IPS-18c (cell line): ENCODE measurements around the gene CACNA1I.
"Not testable (repeated sequence)": the region's sequence is repeated elsewhere in the genome, so short reads cannot be mapped to it uniquely, and the experiment has no call there.

Experiments used
- H3K4me3 ChIP-seq: 2 replicates; pipeline ENCODE4 v1.7.0; 2013; ENCODE audit warnings: low read depth, mild to moderate bottlenecking, low read length, moderate library complexity; ENCODE audit not compliant: insufficient read depth
- H3K9me3 ChIP-seq: one replicate; pipeline ENCODE4 v1.6.1; 2013; ENCODE audit warnings: mild to moderate bottlenecking, low read length, moderate library complexity; ENCODE audit not compliant: control insufficient read depth, insufficient read depth

The CACNA1I gene

DNA sequence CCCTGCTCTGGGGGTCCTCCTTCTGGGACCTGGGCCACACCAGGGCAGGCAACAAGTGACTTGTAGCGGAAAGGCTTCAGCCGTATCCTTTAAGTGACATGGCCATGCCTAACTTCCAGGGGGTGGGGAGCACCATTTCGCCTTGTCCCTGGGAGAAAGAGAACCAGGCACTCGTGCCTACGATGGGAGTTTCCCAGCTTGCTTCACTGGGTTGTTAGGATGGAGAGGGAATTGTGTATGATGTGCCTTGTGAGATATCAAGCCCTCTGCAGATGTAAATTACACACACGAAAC, 151.4 kb downstream of the CACNA1I start:
- H3K4me3 ChIP-seq: no peak overlapping the region
- no peaks in the 10 kb centered on the region for H3K9me3 ChIP-seq

DNA sequence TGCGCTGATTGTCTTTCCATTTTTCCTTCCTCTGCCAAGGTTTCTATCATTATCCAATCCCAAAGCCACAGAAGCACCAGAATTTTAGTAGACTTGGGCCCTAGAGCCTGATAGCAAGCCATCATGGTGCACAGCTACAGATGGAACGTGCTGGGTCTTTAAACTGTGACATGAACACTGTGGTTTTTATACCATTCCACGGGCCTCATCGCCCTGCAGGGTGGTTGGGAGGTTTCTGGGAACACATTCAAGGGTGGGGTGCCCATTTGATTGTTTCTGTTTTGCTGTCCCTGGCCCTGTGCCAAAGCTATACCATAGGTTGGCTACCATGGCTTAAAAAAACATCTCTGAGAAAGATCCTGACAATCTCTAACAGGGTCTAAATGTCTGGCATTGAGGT, 151.9 kb downstream of the CACNA1I start:
- H3K4me3 ChIP-seq: no peak overlapping the region
- no peaks in the 10 kb centered on the region for H3K9me3 ChIP-seq

DNA sequence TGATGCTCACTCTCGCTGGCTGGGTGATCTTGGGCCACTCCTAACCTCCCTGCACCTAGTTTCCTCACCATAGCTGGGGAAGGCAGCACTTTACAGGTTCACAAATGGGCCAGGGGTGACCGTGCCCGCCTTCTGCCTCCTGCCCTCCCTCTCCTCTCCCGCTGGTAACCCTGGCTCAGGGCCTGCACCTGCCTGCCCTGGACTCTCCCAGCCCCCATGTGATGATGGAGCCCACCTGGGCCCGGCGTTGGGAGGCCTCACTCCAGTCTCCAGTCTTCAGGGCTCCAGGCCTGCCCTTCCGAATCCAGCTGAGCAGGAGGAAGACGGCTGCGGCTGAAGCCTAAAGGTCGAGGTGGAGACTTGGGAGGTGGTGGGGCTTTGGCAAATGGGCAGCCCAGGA, 152.9 kb downstream of the CACNA1I start:
- Histone ChIP-seq H3K9me3 (no peaks in the 10 kb centered on the region), H3K4me3 (no peak overlapping the region)

DNA sequence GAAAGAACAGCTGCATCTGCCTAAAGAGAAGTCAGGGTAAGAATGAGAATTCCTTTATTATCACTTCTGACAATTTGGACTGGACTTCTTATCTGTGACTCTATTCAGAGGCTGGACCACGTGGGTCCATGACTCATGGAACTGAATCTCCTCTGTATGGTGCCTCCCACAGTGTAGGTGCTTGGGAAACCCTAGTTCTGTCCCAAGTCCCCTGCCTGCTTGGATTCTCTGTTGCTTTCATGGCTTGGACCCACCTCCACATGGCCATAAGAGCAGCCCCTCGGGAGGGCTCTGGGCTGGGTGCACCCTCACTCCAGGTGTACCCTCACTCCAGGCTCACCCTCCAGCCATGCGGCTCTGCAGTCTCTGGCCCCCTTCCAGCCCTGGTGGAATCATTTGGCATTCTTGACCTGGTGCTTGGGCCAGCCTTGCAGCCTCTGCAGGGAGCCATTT, 153.4 kb downstream of the CACNA1I start:
- Histone ChIP-seq H3K9me3 (no peaks in the 10 kb centered on the region), H3K4me3 (no peak overlapping the region)

DNA sequence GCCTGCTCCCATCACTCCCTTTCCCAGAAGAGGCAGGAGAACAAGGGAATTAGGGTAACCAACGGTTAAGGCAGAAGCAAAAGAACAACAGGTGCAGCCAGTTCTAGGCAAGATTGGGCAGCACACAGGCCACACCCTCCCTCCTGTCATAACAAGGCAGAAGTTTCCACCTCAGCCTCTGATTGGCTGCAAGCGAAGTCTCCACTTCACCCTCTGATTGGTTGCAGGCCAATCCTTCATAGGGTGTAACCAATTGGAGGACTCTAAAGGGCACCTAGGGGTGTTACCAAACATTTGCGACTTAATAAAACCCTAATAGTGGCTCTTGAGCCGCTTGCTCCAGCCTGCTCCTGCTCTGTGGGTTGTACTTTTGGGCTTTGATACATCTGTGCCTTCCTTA, 153.8 kb downstream of the CACNA1I start:
- Histone ChIP-seq H3K9me3 (no peaks in the 10 kb centered on the region), H3K4me3 (no peak overlapping the region)

DNA sequence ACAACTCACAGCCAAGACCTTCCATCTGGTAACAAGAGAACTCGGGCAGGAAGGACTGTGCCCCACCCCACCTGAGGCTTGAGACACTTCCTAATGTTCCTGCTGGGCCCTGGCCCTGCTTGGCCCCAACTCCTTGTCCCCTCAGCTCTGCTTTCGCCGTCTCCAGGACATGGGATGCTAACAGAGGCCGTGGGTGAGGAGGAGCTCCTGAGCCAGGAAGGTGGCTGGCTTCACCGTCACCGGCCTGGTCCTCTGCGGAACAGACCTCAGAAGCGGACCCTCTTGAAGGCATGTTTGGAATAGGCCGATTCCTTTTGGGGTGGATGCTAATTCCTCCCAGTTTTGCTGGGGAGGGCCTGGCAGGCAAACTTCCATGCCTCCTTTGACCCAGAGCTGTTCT, 154.3 kb downstream of the CACNA1I start:
- H3K9me3 ChIP-seq: no peaks in the 10 kb centered on the region
- no peak overlapping the region for H3K4me3 ChIP-seq

DNA sequence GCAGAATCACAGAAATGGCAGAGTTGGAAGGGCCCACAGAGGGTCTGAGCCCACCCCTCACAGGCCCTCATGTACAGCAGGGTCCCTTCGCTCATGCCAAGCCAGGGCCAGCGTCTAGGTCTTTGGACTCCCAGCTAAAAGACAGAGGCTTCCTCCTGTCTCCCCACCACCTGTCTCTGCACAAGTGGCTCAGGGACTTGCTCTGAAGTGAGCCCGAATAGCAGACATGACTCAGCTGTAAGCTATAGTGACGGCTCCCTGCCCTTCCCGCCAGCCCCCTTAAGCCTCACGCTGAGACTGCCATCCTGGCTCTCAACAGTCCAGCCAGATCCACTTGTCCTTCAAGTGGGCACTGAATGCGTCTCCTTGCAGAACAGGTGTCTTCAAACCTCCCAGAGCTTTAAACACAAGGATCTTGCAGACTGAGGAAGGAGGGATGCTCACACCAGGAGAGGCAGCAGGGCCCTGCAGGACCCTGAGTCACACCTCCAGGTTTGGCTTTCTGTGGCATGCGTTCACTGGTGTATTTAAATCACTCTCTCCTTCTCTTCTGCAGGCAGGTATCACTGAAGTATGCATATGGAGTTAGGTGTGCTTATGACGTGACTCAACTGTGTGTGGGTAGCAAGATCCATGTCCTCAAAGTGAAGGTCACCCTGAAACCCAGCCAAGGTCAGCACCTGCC, 154.9 kb downstream of the CACNA1I start:
- Histone ChIP-seq H3K4me3 (no peak overlapping the region), H3K9me3 (no peaks in the 10 kb centered on the region)

DNA sequence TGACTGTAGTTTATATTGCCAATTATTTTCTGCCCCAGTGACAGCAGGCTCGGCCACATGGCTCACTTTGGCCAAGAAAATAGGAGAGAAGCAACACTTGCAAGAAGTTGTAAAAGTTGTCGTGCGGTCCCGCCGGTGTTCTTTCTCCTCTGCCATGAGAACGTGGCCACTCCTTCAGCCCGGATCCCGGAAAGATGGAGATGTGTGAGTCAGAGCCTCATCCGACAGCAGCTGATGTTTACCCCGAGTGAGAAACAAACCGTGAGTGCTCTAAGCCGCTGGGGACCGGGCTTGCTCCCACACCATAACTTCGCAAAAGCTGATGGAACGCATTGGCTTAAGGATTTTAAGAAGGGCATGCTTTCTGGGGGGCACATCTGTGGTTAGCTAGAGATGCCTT, 157.0 kb downstream of the CACNA1I start:
- Histone ChIP-seq H3K9me3 (no peaks in the 10 kb centered on the region), H3K4me3 (no peak overlapping the region)

DNA sequence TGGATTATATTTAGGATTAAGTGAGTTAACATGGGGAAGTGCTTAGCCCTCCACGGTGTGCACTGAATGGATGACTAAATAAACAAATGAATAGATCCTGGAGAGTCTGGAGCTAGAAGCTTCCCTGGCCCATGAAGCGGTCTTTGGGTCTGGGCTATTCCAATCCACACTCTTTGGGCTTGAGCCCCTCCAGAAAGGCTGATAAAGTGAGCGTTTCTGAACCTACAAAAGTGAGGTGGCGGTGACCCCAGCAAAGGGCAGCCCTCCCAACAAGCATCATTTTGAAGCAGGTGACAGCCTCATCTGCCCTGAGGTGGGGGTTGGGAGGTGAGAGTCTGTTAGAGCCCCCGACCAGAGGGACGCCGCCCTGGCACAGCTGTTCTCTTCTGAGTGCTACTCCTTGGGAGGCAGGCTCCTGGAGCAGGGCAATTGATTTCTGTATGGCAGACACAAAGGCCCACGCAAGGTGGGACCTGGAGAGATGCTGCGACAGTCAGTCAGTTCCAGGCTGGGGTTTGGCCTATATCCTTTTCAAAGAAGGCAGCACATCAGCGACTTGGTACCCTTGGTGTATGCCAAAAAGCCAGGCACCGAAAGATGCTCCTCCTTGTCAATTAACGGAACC, 157.8 kb downstream of the CACNA1I start:
- no peak overlapping the region for H3K4me3 ChIP-seq
- no peaks in the 10 kb centered on the region for H3K9me3 ChIP-seq

DNA sequence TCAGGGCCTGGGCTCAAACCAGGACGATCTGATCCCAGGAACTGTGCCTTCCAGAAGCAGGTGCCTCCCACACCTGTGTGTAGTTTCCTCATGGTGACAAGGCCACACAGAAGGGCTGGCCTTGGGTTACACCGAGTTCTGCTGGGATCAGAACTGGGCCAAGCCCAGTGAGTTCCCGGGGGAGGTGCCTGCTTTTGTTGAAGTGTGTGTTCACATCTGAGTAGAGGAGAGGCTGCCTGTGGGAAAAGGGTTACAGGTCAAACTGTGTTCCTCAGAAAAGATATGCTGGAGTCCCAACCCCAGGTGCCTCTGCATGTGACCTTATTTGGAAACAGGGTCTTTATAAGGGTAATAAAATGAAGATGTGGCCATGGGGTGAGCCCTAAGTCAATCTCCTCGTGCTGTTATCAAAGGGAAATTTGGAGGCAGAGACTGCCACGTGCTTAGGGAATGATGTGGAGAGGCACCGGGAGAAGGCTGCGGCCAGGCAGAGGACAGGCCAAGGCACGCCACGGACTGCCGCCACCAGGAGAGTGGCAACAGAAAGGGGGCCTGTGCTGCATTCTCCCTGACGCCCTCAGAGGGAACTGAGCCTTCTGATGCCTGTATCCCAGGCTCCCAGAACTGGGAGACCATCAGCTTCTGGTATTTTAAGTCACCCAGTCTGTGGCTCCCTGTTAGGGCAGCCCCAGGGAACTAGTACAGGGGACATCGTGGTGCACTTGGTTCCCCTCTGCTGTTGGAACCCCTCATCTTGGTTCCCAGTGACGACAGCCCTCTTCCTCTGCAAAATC, 158.8 kb downstream of the CACNA1I start:
- Histone ChIP-seq H3K9me3 (no peaks in the 10 kb centered on the region), H3K4me3 (no peak overlapping the region)

DNA sequence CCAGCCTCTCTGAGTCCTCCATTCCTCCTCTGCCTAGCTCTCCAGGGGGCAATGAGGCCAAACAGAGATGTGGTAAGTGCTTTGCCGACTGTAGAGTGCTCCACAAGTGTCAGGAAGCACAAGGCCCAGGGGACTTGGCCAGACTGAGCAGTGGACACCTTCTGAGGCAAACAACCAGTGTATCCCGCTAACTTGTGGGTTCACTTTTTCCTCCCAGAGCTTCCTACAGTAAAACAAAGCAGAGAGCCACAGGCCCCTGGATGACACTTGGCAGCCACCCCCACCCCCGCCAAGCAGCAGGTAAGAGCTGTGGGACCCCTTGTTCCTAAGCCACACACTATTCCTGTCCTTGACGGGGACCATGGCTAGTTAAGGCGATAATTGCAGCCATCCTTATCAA, 160.9 kb downstream of the CACNA1I start:
- Histone ChIP-seq H3K9me3 (no peaks in the 10 kb centered on the region), H3K4me3 (no peak overlapping the region)

DNA sequence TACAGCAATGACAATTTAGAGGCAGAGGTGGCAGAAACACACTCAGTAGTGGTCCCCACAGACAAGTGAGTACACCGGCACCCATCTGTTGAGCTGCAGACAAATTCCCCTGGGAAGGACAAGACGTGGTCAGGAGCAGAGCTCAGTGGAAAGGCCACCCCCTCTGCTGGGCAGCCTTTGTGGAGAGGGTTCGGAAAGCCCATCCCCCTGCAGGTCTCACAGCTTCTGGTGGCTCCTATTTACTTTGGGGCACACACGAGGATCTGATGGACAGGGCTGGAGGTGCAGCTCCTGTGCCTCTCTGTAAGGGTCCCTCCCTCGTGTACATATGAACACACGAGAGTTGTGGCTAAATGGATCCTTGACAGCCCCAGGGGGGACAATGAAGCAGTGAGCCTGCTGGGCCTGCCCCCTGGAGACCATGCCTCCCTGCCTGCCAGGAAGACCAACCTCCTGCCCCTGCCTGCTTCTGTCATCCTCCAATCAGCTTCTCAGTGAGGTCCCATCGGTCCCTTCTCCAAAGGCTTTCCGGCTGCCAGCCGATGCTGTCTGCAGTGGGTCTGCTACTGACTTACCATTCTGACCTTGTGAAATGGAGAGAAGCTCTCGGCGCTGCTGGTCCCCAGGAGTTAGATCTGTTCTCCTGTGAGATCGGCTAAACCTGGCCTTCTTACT, 161.5 kb downstream of the CACNA1I start:
- H3K4me3 ChIP-seq: no peak overlapping the region
- H3K9me3 ChIP-seq: no peaks in the 10 kb centered on the region

DNA sequence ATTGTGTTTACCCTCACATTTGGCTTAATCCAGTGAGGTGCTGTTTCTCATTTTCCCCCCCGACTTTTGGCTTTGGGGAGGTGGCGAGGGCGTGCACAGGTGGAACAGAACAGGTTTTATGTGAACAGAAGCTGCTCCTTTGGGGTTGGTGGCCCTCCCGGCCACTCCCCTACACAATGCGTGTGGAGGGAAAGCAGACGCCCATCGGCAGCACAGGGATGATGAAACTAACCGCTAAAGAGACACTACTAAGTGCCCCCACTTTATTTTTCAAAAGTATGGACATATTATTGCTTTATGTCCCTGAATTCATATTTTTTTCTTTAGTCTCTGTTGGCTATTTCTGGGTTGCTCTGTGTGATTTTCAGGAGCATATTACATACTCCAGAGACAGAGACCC, 162.1 kb downstream of the CACNA1I start:
- Histone ChIP-seq H3K4me3 (no peak overlapping the region), H3K9me3 (no peaks in the 10 kb centered on the region)

DNA sequence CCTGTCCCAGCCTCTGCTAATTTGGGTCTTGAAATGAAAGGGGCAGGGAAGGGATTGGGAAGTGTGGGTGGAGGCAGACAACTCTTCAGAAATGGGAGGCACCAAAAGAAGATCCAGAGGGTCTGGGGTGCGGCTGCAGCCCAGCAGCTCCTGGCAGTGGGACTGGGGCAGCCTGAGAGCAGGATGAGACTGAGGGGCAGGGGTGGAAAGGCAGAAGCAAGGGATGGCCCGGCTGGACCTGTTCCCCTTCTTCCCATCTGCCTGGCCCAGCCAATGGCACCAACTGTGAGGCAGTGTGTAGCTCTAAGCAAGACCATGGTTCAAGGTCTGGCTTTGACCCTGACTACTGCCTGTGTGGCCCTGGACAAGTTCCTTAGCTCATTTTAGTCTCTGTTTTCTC, 162.6 kb downstream of the CACNA1I start:
- H3K9me3 ChIP-seq: no peaks in the 10 kb centered on the region
- no peak overlapping the region for H3K4me3 ChIP-seq

DNA sequence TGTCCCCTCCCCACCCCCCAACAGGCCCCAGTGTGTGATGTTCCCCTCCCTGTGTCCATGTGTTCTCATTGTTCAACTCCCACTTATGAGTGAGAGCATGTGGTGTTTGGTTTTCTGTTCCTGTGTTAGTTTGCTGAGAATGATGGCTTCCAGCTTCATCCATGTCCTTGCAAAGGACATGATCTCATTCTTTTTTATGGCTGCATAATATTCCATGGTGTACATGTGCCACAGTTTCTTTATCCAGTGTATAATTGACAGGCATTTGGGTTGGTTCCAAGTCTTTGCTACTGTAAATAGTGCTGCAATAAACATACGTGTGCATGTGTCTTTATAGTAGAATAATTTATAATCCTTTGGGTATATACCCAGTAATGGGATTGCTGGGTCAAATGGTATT, 163.5 kb downstream of the CACNA1I start:
- not testable (repeated sequence) for H3K4me3 ChIP-seq, H3K9me3 ChIP-seq

DNA sequence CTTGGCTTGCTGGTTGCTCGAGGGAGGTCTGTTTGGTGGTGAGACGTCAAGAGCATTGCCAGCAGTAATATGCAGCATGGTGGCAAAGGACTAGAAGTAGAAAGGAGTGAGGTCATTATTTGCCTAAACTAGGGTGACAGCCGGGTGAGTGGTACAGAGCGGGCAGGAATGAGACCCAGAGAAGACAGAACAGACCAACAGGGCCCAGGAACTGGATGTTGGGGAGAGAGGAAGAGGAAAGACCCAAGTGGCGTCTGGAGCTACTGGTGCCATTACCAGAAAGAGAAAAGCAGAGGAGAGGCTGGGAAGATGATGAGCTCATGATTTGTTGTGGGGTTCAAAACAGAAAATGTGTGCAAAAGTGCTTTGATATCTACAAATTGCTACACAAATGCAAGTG, 164.3 kb downstream of the CACNA1I start:
- Histone ChIP-seq H3K9me3 (no peaks in the 10 kb centered on the region), H3K4me3 (no peak overlapping the region)

DNA sequence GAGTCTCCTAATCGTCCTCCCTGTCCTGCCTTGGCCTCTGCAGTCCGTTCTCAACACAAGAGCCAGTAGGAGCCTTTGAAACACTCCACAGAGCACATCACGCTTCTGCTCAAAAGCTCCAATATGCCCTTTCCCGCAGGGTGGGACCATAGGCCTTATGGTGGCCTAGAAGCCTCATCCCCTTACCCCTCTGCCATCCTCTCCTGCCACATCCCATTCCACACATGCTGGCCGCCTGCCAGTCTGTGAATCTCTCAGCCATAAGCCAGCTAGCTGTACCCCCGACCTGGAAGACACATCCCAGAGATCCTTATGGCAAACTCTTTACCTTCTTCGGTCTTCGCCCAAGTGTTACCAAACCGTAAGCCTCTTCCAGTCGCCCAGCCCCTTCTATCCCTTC, 165.2 kb downstream of the CACNA1I start:
- Histone ChIP-seq H3K4me3 (no peak overlapping the region), H3K9me3 (no peaks in the 10 kb centered on the region)

DNA sequence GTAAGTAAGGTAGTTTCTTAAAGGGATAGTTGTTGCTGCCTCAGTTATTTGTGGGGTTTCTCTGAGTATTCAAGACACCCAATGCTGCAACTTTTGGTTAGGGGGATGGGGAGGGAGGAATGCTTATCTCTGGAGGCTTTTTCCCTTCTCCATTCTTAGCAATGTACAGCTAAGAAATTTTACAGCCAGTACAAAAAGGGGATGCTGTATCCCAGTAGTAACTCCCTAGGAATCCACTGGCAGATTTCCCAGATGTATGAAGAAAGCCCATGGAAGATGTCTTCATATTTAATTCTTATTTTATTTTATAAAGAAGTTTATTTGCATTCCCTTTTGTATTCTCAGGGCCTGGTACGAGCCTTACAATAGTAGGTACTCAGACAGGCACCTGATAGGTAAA, 168.2 kb downstream of the CACNA1I start:
- H3K4me3 ChIP-seq: no peak overlapping the region
- no peaks in the 10 kb centered on the region for H3K9me3 ChIP-seq
